ENCODE results near the gene FZR1. TPM values are rescaled to one million over a fixed set of nuclear protein-coding genes. Genes with fewer than 3 reads are reported as not detected.

Gene FZR1
- total and polyA plus RNA-seq, 2 experiments from 2014 or later: 16.1 to 39.2 TPM

DNA sequence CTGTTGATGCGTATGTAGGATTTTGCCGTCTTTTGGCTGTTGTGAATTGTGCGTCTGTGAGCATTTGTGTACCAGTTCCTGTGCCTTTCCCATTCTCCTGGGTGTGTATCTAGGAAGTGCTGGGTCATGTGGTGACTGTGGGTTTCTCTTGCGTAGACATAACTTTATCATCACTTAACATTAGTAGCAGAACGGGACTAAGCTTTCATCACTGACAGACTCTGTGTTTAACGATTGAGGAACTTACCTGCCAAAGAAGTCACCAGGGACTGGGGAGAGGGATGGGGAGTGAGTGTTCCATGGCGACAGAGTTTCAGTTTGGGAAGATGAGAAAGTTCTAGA, 15.0 kb downstream of the FZR1 start:
- H3K4me2 ChIP-seq: no peak overlapping the region
- H3K4me1 Mint-ChIP-seq: peaks cover 33% of the 10 kb centered on the region
- no peak overlapping the region for H2AFZ ChIP-seq
- TF ChIP-seq, protein P1, sequence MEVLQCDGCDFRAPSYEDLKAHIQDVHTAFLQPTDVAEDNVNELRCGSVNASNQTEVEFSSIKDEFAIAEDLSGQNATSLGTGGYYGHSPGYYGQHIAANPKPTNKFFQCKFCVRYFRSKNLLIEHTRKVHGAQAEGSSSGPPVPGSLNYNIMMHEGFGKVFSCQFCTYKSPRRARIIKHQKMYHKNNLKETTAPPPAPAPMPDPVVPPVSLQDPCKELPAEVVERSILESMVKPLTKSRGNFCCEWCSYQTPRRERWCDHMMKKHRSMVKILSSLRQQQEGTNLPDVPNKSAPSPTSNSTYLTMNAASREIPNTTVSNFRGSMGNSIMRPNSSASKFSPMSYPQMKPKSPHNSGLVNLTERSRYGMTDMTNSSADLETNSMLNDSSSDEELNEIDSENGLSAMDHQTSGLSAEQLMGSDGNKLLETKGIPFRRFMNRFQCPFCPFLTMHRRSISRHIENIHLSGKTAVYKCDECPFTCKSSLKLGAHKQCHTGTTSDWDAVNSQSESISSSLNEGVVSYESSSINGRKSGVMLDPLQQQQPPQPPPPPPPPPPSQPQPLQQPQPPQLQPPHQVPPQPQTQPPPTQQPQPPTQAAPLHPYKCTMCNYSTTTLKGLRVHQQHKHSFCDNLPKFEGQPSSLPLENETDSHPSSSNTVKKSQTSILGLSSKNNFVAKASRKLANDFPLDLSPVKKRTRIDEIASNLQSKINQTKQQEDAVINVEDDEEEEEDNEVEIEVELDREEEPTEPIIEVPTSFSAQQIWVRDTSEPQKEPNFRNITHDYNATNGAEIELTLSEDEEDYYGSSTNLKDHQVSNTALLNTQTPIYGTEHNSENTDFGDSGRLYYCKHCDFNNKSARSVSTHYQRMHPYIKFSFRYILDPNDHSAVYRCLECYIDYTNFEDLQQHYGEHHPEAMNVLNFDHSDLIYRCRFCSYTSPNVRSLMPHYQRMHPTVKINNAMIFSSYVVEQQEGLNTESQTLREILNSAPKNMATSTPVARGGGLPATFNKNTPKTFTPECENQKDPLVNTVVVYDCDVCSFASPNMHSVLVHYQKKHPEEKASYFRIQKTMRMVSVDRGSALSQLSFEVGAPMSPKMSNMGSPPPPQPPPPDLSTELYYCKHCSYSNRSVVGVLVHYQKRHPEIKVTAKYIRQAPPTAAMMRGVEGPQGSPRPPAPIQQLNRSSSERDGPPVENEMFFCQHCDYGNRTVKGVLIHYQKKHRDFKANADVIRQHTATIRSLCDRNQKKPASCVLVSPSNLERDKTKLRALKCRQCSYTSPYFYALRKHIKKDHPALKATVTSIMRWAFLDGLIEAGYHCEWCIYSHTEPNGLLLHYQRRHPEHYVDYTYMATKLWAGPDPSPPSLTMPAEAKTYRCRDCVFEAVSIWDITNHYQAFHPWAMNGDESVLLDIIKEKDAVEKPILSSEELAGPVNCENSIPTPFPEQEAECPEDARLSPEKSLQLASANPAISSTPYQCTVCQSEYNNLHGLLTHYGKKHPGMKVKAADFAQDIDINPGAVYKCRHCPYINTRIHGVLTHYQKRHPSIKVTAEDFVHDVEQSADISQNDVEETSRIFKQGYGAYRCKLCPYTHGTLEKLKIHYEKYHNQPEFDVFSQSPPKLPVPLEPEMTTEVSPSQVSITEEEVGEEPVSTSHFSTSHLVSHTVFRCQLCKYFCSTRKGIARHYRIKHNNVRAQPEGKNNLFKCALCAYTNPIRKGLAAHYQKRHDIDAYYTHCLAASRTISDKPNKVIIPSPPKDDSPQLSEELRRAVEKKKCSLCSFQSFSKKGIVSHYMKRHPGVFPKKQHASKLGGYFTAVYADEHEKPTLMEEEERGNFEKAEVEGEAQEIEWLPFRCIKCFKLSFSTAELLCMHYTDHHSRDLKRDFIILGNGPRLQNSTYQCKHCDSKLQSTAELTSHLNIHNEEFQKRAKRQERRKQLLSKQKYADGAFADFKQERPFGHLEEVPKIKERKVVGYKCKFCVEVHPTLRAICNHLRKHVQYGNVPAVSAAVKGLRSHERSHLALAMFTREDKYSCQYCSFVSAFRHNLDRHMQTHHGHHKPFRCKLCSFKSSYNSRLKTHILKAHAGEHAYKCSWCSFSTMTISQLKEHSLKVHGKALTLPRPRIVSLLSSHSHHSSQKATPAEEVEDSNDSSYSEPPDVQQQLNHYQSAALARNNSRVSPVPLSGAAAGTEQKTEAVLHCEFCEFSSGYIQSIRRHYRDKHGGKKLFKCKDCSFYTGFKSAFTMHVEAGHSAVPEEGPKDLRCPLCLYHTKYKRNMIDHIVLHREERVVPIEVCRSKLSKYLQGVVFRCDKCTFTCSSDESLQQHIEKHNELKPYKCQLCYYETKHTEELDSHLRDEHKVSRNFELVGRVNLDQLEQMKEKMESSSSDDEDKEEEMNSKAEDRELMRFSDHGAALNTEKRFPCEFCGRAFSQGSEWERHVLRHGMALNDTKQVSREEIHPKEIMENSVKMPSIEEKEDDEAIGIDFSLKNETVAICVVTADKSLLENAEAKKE (CRISPR knock-in tag; IDR thresholded peaks at IDR 0.05): no peak
- TF ChIP-seq NANOG (IDR thresholded peaks at IDR 0.05; ENCODE audit: borderline replicate concordance): no peak
- no peak for TF ChIP-seq EZH2phosphoT487 (IDR thresholded peaks at IDR 0.05; ENCODE audit: unreplicated experiment)
- TF ChIP-seq POLR2AphosphoS5 (IDR thresholded peaks at IDR 0.05; ENCODE audit: low read depth): no peak
- no peak for TF ChIP-seq EZH2 (IDR thresholded peaks at IDR 0.05; ENCODE audit: low read depth, unreplicated experiment)
- no peak for TF ChIP-seq JUNB (IDR thresholded peaks at IDR 0.05; ENCODE audit: unreplicated experiment)
- no peak for TF ChIP-seq ZNF114 (CRISPR knock-in tag; IDR thresholded peaks at IDR 0.05)
- TF ChIP-seq STAT1 (IDR thresholded peaks at IDR 0.05; ENCODE audit: unreplicated experiment): no peak
- TF ChIP-seq, protein P2, sequence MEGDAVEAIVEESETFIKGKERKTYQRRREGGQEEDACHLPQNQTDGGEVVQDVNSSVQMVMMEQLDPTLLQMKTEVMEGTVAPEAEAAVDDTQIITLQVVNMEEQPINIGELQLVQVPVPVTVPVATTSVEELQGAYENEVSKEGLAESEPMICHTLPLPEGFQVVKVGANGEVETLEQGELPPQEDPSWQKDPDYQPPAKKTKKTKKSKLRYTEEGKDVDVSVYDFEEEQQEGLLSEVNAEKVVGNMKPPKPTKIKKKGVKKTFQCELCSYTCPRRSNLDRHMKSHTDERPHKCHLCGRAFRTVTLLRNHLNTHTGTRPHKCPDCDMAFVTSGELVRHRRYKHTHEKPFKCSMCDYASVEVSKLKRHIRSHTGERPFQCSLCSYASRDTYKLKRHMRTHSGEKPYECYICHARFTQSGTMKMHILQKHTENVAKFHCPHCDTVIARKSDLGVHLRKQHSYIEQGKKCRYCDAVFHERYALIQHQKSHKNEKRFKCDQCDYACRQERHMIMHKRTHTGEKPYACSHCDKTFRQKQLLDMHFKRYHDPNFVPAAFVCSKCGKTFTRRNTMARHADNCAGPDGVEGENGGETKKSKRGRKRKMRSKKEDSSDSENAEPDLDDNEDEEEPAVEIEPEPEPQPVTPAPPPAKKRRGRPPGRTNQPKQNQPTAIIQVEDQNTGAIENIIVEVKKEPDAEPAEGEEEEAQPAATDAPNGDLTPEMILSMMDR (conservative IDR thresholded peaks at IDR 0.05; ENCODE audit: low read depth in 2 of 2): no peak
- peaks cover 12% of the 10 kb centered on the region for H3K27me3 Mint-ChIP-seq (ENCODE audit: insufficient read depth, low read depth, poor library complexity)
- H3K36me3 Mint-ChIP-seq (ENCODE audit: low read depth): peaks cover 12% of the 10 kb centered on the region
- H3K9me2 ChIP-seq (ENCODE audit: insufficient read depth): no peaks in the 10 kb centered on the region
- ATAC-seq (no peak), DNase-seq (ENCODE audit: low spot score) (no peak)
- no peaks in the 10 kb centered on the region; the same call in 2 of the 3 replicates for H3K9me3 Mint-ChIP-seq
- no peak overlapping the region for H3K4me3 ChIP-seq
- no peaks in the 10 kb centered on the region for H3K27me3 ChIP-seq (ENCODE audit: insufficient read depth)
- no peak overlapping the region for H3K27ac ChIP-seq (ENCODE audit: low read depth)
- H3K4me3 Mint-ChIP-seq: no peak overlapping the region; the same call in 2 of the 3 replicates
- no peaks in the 10 kb centered on the region for H3K36me3 ChIP-seq (ENCODE audit: insufficient read depth)
- H3K79me2 ChIP-seq (replicated peaks; ENCODE audit: insufficient read depth): peaks cover 40% of the 10 kb centered on the region
- peaks cover 24% of the 10 kb centered on the region for H3K4me1 ChIP-seq (ENCODE audit: insufficient read depth)
- H3K27ac Mint-ChIP-seq: peak overlapping the region; percentile 69
- H3F3A ChIP-seq (replicated peaks; ENCODE audit: low read depth): no peaks in the 10 kb centered on the region
- no peaks in the 10 kb centered on the region; the same call in 1 of the 2 replicates for H4K20me1 ChIP-seq (replicated peaks; ENCODE audit: insufficient read depth)
